NCI-H1694 (cell line): Measurements from ENCODE around the gene MYCBPAP.

ENCODE experiments used
- DNase-seq: peaks from one replicate; lab custom pipeline; 2025; lab: John Stamatoyannopoulos, UW

Gene MYCBPAP

GRCh38 chr17:50575581-50576210, 67.5 kb downstream of the MYCBPAP start:
- DNase-seq: no peak

- no peak for DNase-seq
These were observed 68.6 kb downstream of the MYCBPAP start for GRCh38 chr17:50576864-50577263.

- DNase-seq: no peak
These were observed 69.3 kb downstream of the MYCBPAP start for GRCh38 chr17:50577451-50577954.

GRCh38 chr17:50578173-50578572, 69.9 kb downstream of the MYCBPAP start:
- no peak for DNase-seq

GRCh38 chr17:50579399-50579798, 71.2 kb downstream of the MYCBPAP start:
- no peak for DNase-seq

- DNase-seq: no peak
These were observed 72.4 kb downstream of the MYCBPAP start for GRCh38 chr17:50580646-50581045.
